GM23248 (cell line): ENCODE data around the gene MTHFR. TPM values are rescaled to one million over a fixed set of nuclear protein-coding genes. Genes with fewer than 3 reads are reported as not detected.
A peak's percentile ranks its signal among the peaks of the same experiment; 100 is the strongest.

Experiments used
- DNase-seq: peaks from one replicate; pipeline ENCODE4 v3.0.0-alpha.2; 2015
- H2AFZ ChIP-seq: fragments of 200-600 bp; sonication (generic); 2 replicates; pipeline ENCODE4 v1.6.1; 2016; ENCODE audit warnings: antibody characterized with exemption
- H3F3A ChIP-seq: fragments of 200-600 bp; sonication (generic); 2 replicates; pipeline ENCODE4 v1.6.1; 2016; ENCODE audit warnings: mild to moderate bottlenecking, antibody characterized with exemption, mixed run types; ENCODE audit not compliant: insufficient read depth
- H3K27ac ChIP-seq: fragments of 200-600 bp; sonication (generic); 2 replicates; pipeline ENCODE4 v1.5.1; 2016; ENCODE audit warnings: mild to moderate bottlenecking
- H3K27me3 ChIP-seq: fragments of 200-600 bp; sonication (generic); replicated peaks from 2 replicates; pipeline ENCODE4 v1.6.1; 2016; ENCODE audit warnings: mild to moderate bottlenecking; ENCODE audit not compliant: insufficient read depth
- H3K36me3 ChIP-seq: fragments of 200-600 bp; sonication (generic); 2 replicates; pipeline ENCODE4 v1.6.1; 2016; ENCODE audit warnings: low read depth, mild to moderate bottlenecking
- H3K4me1 ChIP-seq: fragments of 200-600 bp; sonication (generic); 2 replicates; pipeline ENCODE4 v1.6.1; 2016; ENCODE audit warnings: mild to moderate bottlenecking; ENCODE audit not compliant: insufficient read depth
- H3K4me2 ChIP-seq: fragments of 200-600 bp; sonication (generic); one replicate; pipeline ENCODE4 v1.6.1; 2016; ENCODE audit warnings: mild to moderate bottlenecking; ENCODE audit not compliant: unreplicated experiment
- H3K4me3 ChIP-seq: fragments of 200-600 bp; sonication (generic); 2 replicates; pipeline ENCODE4 v1.5.1; 2016; ENCODE audit warnings: mild to moderate bottlenecking
- H3K79me2 ChIP-seq: fragments of 200-600 bp; sonication (generic); 2 replicates; pipeline ENCODE4 v1.6.1; 2016; ENCODE audit warnings: mild to moderate bottlenecking; ENCODE audit not compliant: insufficient read depth
- H3K9ac ChIP-seq: fragments of 200-600 bp; sonication (generic); 2 replicates; pipeline ENCODE4 v1.6.1; 2016; ENCODE audit warnings: mild to moderate bottlenecking
- H3K9me2 ChIP-seq: fragments of 200-600 bp; sonication (generic); 2 replicates; pipeline ENCODE4 v1.6.1; 2016; ENCODE audit warnings: mixed run types, mild to moderate bottlenecking, moderate library complexity; ENCODE audit not compliant: insufficient read depth
- H3K9me3 ChIP-seq: fragments of 200-600 bp; sonication (generic); one replicate; pipeline ENCODE4 v1.6.1; 2017; ENCODE audit warnings: low read depth
- H4K20me1 ChIP-seq: fragments of 200-600 bp; sonication (generic); 2 replicates; pipeline ENCODE4 v1.6.0; 2016; ENCODE audit not compliant: insufficient read depth
- EZH2 ChIP-seq: fragments of 200-600 bp; sonication (generic); IDR thresholded peaks from 2 replicates; pipeline ENCODE4 v1.6.1; 2018; ENCODE audit warnings: antibody characterized with exemption, mild to moderate bottlenecking; ENCODE audit not compliant: insufficient read depth, poor library complexity, severe bottlenecking
- EZH2phosphoT487 ChIP-seq: fragments of 200-600 bp; sonication (generic); IDR thresholded peaks from 2 replicates; pipeline ENCODE4 v1.6.1; 2018; ENCODE audit warnings: antibody characterized with exemption, moderate library complexity, mild to moderate bottlenecking, low read depth; ENCODE audit not compliant: insufficient read depth
- WGBS, 2 experiments: methylation state at CpG; one replicate each; pipeline ENCODE4 v1.1.6; 2015 to 2017; ENCODE audit warnings: low lambda C conversion rate in 2 of 2, low coverage in 1 of 2; ENCODE audit errors: missing lambda C conversion rate in 2 of 2; 5-methylcytosine and 5-hydroxymethylcytosine counted together
- in situ Hi-C: fragments of 300-500 bp; cut with MboI; formaldehyde crosslinking; loops from 2 replicates; pipeline ENCODE4 v1.15.0; 2020
- polyA plus RNA-seq: library from polyadenylated mRNA; unstranded; fragments of >200 nt; fragmentation: Nextera tagmentation; extraction: Ambion mirVana; gene quantifications from 2 replicates; pipeline ENCODE4 v1.2.1, GENCODE V29; 2016
- total RNA-seq: library from RNA; depleted of rRNA; stranded (reverse); fragments of >200 nt; shearing (Covaris generic); gene quantifications from 2 replicates; pipeline ENCODE4 v1.2.3, GENCODE V29; 2014

MTHFR gene
- total and polyA plus RNA-seq, 2 experiments from 2014 or later: 5.1 to 16.1 TPM

GRCh38 chr1:11788549-11789053 lies 17.2 kb downstream of the MTHFR start:
- no peak for DNase-seq
- H3K79me2 ChIP-seq: no peaks in the 10 kb centered on the region
- H3K4me2 ChIP-seq: no peak overlapping the region
- 75 to 78% methylated on average over 14 of the region's 14 CpGs for WGBS, 2 experiments
- no peaks in the 10 kb centered on the region for H3K9me3 ChIP-seq
- H2AFZ ChIP-seq: no peak overlapping the region
- TF ChIP-seq EZH2 (no peak), EZH2phosphoT487 (no peak)
- in situ Hi-C loops: no loop called here
- H3K36me3 ChIP-seq: no peaks in the 10 kb centered on the region
- H3F3A ChIP-seq: no peaks in the 10 kb centered on the region
- no peak overlapping the region for H3K27ac ChIP-seq
- no peak overlapping the region for H3K9ac ChIP-seq
- H4K20me1 ChIP-seq: no peaks in the 10 kb centered on the region
- peaks cover 28% of the 10 kb centered on the region for H3K4me1 ChIP-seq
- no peaks in the 10 kb centered on the region for H3K9me2 ChIP-seq
- H3K27me3 ChIP-seq: no peaks in the 10 kb centered on the region
- H3K4me3 ChIP-seq: no peak overlapping the region

- Histone ChIP-seq H3K27me3 (no peaks in the 10 kb centered on the region), H3K4me3 (no peak overlapping the region), H3K79me2 (no peaks in the 10 kb centered on the region), H3K9me3 (no peaks in the 10 kb centered on the region), H4K20me1 (no peaks in the 10 kb centered on the region), H3K4me2 (peak overlapping the region; percentile 65), H3K4me1 (peaks cover 28% of the 10 kb centered on the region), H3K9me2 (no peaks in the 10 kb centered on the region), H3F3A (no peaks in the 10 kb centered on the region), H3K9ac (no peak overlapping the region), H3K27ac (peak overlapping the region; percentile 19), H3K36me3 (no peaks in the 10 kb centered on the region), H2AFZ (peak overlapping the region; percentile 53)
- in situ Hi-C loops: no loop called here
- WGBS, 2 experiments: 75 to 79% methylated on average over 13 to 14 of the region's 14 CpGs
- TF ChIP-seq EZH2phosphoT487 (no peak), EZH2 (no peak)
- no peak for DNase-seq
Observed at GRCh38 chr1:11787804-11788436, 17.8 kb downstream of the MTHFR start.

- in situ Hi-C loops: no loop called here
- no peak overlapping the region for H3K9ac ChIP-seq
- no peaks in the 10 kb centered on the region for H3K36me3 ChIP-seq
- H3K4me1 ChIP-seq: peaks cover 28% of the 10 kb centered on the region
- no peaks in the 10 kb centered on the region for H3K79me2 ChIP-seq
- H3K4me3 ChIP-seq: no peak overlapping the region
- WGBS, 2 experiments: 6 to 7% methylated on average over 15 to 16 of the region's 16 CpGs
- no peaks in the 10 kb centered on the region for H3K27me3 ChIP-seq
- H3K4me2 ChIP-seq: peak overlapping the region; percentile 65
- no peaks in the 10 kb centered on the region for H4K20me1 ChIP-seq
- peak overlapping the region; percentile 19 for H3K27ac ChIP-seq
- peak overlapping the region; percentile 53 for H2AFZ ChIP-seq
- H3K9me3 ChIP-seq: no peaks in the 10 kb centered on the region
- peak; percentile 68 for DNase-seq
- no peaks in the 10 kb centered on the region for H3F3A ChIP-seq
- TF ChIP-seq EZH2 (no peak), EZH2phosphoT487 (no peak)
- no peaks in the 10 kb centered on the region for H3K9me2 ChIP-seq
Observed at GRCh38 chr1:11787251-11787803, 18.4 kb downstream of the MTHFR start.

GRCh38 chr1:11786168-11786567 lies 19.6 kb downstream of the MTHFR start:
- no peak overlapping the region for H3K27ac ChIP-seq
- no peak overlapping the region for H3K4me2 ChIP-seq
- no peaks in the 10 kb centered on the region for H3K9me2 ChIP-seq
- H3K36me3 ChIP-seq: no peaks in the 10 kb centered on the region
- no peaks in the 10 kb centered on the region for H3K27me3 ChIP-seq
- no peaks in the 10 kb centered on the region for H3K79me2 ChIP-seq
- no peak overlapping the region for H3K4me3 ChIP-seq
- no peak overlapping the region for H3K9ac ChIP-seq
- H4K20me1 ChIP-seq: no peaks in the 10 kb centered on the region
- TF ChIP-seq EZH2phosphoT487 (no peak), EZH2 (no peak)
- H3K9me3 ChIP-seq: no peaks in the 10 kb centered on the region
- no peak overlapping the region for H2AFZ ChIP-seq
- in situ Hi-C loops: no loop called here
- WGBS, 2 experiments: 39% methylated on average over 5 of the region's 5 CpGs
- H3K4me1 ChIP-seq: peaks cover 21% of the 10 kb centered on the region
- no peak for DNase-seq
- H3F3A ChIP-seq: no peaks in the 10 kb centered on the region
